SU-DHL-6 (cell line): Measurements from ENCODE around the gene UBE2D1.

ENCODE experiments used
- H2AFZ ChIP-seq: fragments of 200-600 bp; sonication (generic); 2 replicates; pipeline ENCODE4 v1.6.1; 2014; ENCODE audit warnings: low read depth, mild to moderate bottlenecking, moderate library complexity, mixed read lengths, antibody characterized with exemption, low read length; ENCODE audit not compliant: severe bottlenecking
- H3F3A ChIP-seq: fragments of 200-600 bp; shearing (Covaris generic); 2 replicates; pipeline ENCODE4 v1.6.0; 2016; ENCODE audit warnings: antibody characterized with exemption, mild to moderate bottlenecking; ENCODE audit not compliant: insufficient read depth
- H3K27ac ChIP-seq: fragments of 200-600 bp; sonication (generic); 2 replicates; pipeline ENCODE4 v1.5.1; 2016; ENCODE audit warnings: low read depth, mild to moderate bottlenecking, low read length, moderate library complexity, mixed read lengths
- H3K27me3 ChIP-seq: fragments of 200-600 bp; sonication (generic), shearing (Covaris generic); 2 replicates; pipeline ENCODE4 v1.6.0; 2014; ENCODE audit warnings: mild to moderate bottlenecking, low read length
- H3K36me3 ChIP-seq: fragments of 200-600 bp; sonication (generic); 2 replicates; pipeline ENCODE4 v1.6.1; 2014; ENCODE audit warnings: mild to moderate bottlenecking, low read length, mixed read lengths
- H3K4me2 ChIP-seq: fragments of 300-600, 200-600 bp; shearing (Covaris generic), sonication (generic); 2 replicates; pipeline ENCODE4 v1.6.0; 2014; ENCODE audit warnings: low read length, low read depth, mild to moderate bottlenecking; ENCODE audit not compliant: poor library complexity, severe bottlenecking
- H3K4me3 ChIP-seq: fragments of 200-600 bp; sonication (generic); 2 replicates; pipeline ENCODE4 v1.5.1; 2014; ENCODE audit warnings: antibody characterized with exemption, low read length, mild to moderate bottlenecking, mixed read lengths; ENCODE audit not compliant: insufficient read depth, poor library complexity, severe bottlenecking
- H3K79me2 ChIP-seq: fragments of 200-600 bp; sonication (generic); 2 replicates; pipeline ENCODE4 v1.6.1; 2014; ENCODE audit warnings: mild to moderate bottlenecking, low read length, moderate library complexity; ENCODE audit not compliant: insufficient read depth
- H3K9ac ChIP-seq: fragments of 200-600 bp; sonication (generic); 2 replicates; pipeline ENCODE4 v1.7.0; 2014; ENCODE audit warnings: mild to moderate bottlenecking, low read length
- H3K9me2 ChIP-seq: fragments of 200-600 bp; sonication (generic); replicated peaks from 2 replicates; pipeline ENCODE4 v1.6.1; 2014; ENCODE audit warnings: low read length; ENCODE audit not compliant: insufficient read depth
- H3K9me3 ChIP-seq: fragments of 200-600 bp; sonication (generic); 2 replicates; pipeline ENCODE4 v1.6.1; 2014; ENCODE audit warnings: low read length, mixed read lengths; ENCODE audit not compliant: insufficient read depth
- H4K20me1 ChIP-seq: fragments of 200-600 bp; sonication (generic); 2 replicates; pipeline ENCODE4 v1.6.1; 2014; ENCODE audit warnings: low read depth, mild to moderate bottlenecking, antibody characterized with exemption, low read length, moderate library complexity, mixed read lengths
- CTCF ChIP-seq: fragments of 200-600 bp; sonication (generic); IDR thresholded peaks from one replicate; pipeline ENCODE4 v1.5.1; 2017; ENCODE audit warnings: antibody characterized with exemption, mild to moderate bottlenecking, low read length, moderate library complexity; ENCODE audit not compliant: insufficient read depth, poor library complexity, severe bottlenecking
- EZH2phosphoT487 ChIP-seq: fragments of 200-600 bp; sonication (generic), shearing (Covaris generic); conservative IDR thresholded peaks from 2 replicates; pipeline ENCODE4 v1.6.1; 2018; ENCODE audit warnings: mild to moderate bottlenecking, antibody characterized with exemption, low read length, moderate library complexity, mixed read lengths

Gene UBE2D1

GRCh38 chr10:58372607-58373441, 38.0 kb downstream of the UBE2D1 start:
- Histone ChIP-seq H3K4me2 (no peak overlapping the region), H3K9me3 (no peaks in the 10 kb centered on the region), H4K20me1 (no peaks in the 10 kb centered on the region), H3F3A (no peaks in the 10 kb centered on the region), H2AFZ (no peak overlapping the region), H3K9ac (no peak overlapping the region), H3K27ac (no peak overlapping the region), H3K4me3 (no peak overlapping the region), H3K79me2 (no peaks in the 10 kb centered on the region), H3K9me2 (no peaks in the 10 kb centered on the region), H3K27me3 (no peaks in the 10 kb centered on the region), H3K36me3 (0 out of 2 replicates have a peak, but pooled peaks cover 2% of the 10 kb centered on the region)
- no peak for TF ChIP-seq EZH2phosphoT487
- TF ChIP-seq CTCF: no peak

GRCh38 chr10:58373442-58373827, 38.6 kb downstream of the UBE2D1 start:
- H3K4me2 ChIP-seq: no peak overlapping the region
- H3K79me2 ChIP-seq: no peaks in the 10 kb centered on the region
- H3K9me3 ChIP-seq: no peaks in the 10 kb centered on the region
- no peaks in the 10 kb centered on the region for H3K27me3 ChIP-seq
- no peak overlapping the region for H2AFZ ChIP-seq
- no peaks in the 10 kb centered on the region for H4K20me1 ChIP-seq
- no peaks in the 10 kb centered on the region for H3K9me2 ChIP-seq
- H3K9ac ChIP-seq: no peak overlapping the region
- H3K27ac ChIP-seq: no peak overlapping the region
- no peaks in the 10 kb centered on the region for H3K36me3 ChIP-seq
- no peaks in the 10 kb centered on the region for H3F3A ChIP-seq
- TF ChIP-seq EZH2phosphoT487 (no peak), CTCF (no peak)
- H3K4me3 ChIP-seq: no peak overlapping the region

- Histone ChIP-seq H3K27ac (no peak overlapping the region), H3K27me3 (no peaks in the 10 kb centered on the region), H3K9me3 (no peaks in the 10 kb centered on the region), H4K20me1 (no peaks in the 10 kb centered on the region), H3K9me2 (no peaks in the 10 kb centered on the region), H3K4me2 (no peak overlapping the region), H3F3A (peaks cover 19% of the 10 kb centered on the region), H3K36me3 (peaks cover 3% of the 10 kb centered on the region; the same call in 1 of the 2 replicates), H3K9ac (no peak overlapping the region), H3K4me3 (no peak overlapping the region), H3K79me2 (peaks cover 23% of the 10 kb centered on the region), H2AFZ (no peak overlapping the region)
- no peak for TF ChIP-seq EZH2phosphoT487
- TF ChIP-seq CTCF: no peak
Measured at GRCh38 chr10:58382489-58382995, 47.7 kb downstream of the UBE2D1 start.
